ENCODE data around the gene EXOG.

EXOG gene

DNA sequence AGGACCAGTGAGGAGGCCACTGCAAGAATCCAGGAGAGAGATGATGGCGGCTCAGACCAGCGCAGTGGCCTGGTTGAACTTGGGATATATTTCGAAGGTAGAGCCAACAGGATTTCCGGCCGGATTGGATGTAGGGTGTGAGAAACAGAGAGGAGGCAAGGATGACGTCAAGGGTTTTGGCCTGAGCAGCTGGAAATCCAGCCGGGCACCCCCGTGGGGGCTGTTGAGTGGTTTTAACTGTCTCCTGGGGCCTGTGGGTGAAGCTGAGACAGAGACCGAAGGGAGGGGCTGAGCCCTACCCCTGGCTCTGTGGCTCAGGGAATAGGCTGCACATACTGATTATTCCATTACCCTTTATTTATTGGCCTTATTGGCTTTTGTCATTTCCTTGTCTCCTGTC is 45.7 kb downstream of the EXOG start:
- no peak for DNase-seq (ENCODE audit: low read depth, low spot score)
- no peak overlapping the region for H3K4me3 ChIP-seq (ENCODE audit: low read depth, low read length)
- in situ Hi-C loops (cut with HindIII; ENCODE audit: low sequenced_read_pairs) = no loop called here
- TF ChIP-seq, protein P1, sequence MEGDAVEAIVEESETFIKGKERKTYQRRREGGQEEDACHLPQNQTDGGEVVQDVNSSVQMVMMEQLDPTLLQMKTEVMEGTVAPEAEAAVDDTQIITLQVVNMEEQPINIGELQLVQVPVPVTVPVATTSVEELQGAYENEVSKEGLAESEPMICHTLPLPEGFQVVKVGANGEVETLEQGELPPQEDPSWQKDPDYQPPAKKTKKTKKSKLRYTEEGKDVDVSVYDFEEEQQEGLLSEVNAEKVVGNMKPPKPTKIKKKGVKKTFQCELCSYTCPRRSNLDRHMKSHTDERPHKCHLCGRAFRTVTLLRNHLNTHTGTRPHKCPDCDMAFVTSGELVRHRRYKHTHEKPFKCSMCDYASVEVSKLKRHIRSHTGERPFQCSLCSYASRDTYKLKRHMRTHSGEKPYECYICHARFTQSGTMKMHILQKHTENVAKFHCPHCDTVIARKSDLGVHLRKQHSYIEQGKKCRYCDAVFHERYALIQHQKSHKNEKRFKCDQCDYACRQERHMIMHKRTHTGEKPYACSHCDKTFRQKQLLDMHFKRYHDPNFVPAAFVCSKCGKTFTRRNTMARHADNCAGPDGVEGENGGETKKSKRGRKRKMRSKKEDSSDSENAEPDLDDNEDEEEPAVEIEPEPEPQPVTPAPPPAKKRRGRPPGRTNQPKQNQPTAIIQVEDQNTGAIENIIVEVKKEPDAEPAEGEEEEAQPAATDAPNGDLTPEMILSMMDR (IDR thresholded peaks at IDR 0.05; ENCODE audit: low read depth, low read length) = no peak

DNA sequence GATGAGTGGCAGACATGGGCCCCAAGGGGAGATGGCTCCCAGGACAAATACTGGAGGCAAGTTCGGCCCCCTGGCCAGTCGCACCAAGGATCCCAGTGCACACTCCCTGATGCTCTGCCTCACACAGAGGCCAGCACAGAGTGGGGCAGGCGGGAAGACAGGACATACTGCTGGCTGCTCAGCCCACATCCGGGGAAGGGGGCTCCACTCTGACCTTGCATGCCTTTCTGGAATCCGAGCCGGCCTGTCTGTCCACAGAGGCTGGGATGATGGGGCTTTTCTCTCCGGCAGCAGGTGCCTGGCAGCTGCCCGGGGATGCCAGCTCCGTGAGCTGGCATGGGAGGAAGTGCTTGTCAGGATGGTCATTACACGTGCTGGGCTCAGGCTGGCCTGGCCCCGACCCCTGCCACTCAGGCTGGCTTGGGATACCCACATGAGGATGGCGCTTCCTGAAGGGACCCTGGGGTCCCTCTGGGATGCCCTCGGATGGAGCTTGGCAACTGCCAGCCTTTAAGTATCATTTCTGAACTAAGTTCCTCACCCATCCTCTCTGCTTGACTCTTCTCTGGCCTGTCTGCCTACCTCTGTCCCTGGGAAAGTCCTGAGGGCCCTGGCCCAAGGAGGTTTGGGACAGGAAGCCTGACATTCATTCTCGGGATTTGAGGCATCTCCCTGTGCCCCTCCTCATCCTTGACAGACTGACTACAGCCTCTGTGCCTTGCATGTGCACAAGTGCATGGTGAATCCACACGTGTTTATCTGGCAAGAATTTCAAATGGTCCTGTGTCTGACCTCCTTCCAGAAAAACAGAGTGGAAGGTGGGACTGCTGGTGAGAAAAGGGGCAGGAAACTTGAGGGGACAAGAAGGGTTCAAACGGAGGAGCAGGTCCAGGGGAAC is 46.5 kb downstream of the EXOG start:
- H3K4me3 ChIP-seq (ENCODE audit: low read depth, low read length) = no peak overlapping the region
- in situ Hi-C loops (cut with HindIII; ENCODE audit: low sequenced_read_pairs) = no loop called here
- DNase-seq (ENCODE audit: low read depth, low spot score) = no peak
- TF ChIP-seq, protein P1 (IDR thresholded peaks at IDR 0.05; ENCODE audit: low read depth, low read length) = no peak

DNA sequence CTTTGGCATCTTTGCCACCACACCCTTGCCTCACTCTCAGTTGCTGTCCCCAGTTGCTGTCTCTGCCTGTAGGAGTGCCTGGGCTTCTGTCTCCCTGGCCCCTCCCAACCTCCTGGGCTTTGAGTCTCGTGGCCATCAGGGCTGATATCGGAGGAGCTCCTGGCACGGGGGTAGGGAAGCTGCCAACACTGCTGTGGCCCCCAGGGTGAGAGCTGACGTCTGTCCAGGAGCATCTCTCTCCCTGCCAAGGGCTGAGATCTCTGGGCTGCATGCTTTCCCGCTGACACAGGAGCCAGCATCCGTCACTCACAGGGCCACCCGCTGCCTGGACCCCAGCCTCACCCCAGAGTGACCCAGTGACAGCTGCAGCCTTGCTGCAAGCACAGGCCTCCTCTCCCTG is 47.4 kb downstream of the EXOG start:
- TF ChIP-seq, protein P1 (IDR thresholded peaks at IDR 0.05; ENCODE audit: low read depth, low read length) = no peak
- no peak for DNase-seq (ENCODE audit: low read depth, low spot score)
- in situ Hi-C loops (cut with HindIII; ENCODE audit: low sequenced_read_pairs) = no loop called here
- H3K4me3 ChIP-seq (ENCODE audit: low read depth, low read length) = no peak overlapping the region

DNA sequence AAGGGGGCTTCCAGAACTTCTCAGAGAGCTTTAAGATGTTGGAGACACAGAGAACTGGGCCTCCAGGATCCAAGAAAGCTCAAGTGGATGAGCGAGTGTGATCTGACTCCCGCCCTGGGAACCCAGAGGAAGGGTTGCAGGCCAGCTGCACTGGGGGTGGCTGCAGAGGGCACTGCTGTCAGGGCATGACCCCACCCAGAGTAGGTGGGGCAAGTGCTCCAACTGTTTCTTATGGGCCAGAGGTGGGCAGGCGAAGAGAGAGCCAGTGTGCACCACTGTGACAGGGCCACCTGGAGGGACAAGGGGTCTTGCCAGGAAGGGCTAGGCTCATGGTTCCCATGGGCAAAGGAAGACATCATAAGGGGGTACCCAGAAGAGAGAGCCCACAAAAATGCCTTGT is 48.8 kb downstream of the EXOG start:
- TF ChIP-seq, protein P1 (IDR thresholded peaks at IDR 0.05; ENCODE audit: low read depth, low read length) = no peak
- DNase-seq (ENCODE audit: low read depth, low spot score) = no peak
- in situ Hi-C loops (cut with HindIII; ENCODE audit: low sequenced_read_pairs) = no loop called here

DNA sequence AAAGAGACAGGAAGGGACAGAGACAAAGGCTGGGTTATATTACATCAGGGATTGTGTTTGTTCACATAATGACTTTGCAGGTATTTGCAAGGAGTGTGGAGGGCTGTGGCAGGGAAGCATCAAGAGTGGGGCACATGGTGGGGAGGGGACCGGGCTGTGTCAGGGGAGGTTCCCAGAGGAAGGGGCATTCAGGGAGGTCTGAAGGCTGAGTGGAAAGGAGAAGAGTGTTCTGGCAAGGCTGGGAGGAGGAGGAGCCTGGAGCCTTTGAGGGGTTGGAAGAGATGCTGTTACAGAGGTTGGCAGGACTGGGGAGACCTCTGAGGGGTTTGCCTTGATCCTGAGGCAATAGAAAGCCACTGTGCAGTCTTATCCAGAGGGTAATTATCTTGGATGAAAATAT is 49.4 kb downstream of the EXOG start:
- TF ChIP-seq, protein P1 (IDR thresholded peaks at IDR 0.05; ENCODE audit: low read depth, low read length) = no peak

More for the DNA sequence above, 48.8 kb downstream of the EXOG start:
- no peak overlapping the region for H3K4me3 ChIP-seq (ENCODE audit: low read depth, low read length)

DNA sequence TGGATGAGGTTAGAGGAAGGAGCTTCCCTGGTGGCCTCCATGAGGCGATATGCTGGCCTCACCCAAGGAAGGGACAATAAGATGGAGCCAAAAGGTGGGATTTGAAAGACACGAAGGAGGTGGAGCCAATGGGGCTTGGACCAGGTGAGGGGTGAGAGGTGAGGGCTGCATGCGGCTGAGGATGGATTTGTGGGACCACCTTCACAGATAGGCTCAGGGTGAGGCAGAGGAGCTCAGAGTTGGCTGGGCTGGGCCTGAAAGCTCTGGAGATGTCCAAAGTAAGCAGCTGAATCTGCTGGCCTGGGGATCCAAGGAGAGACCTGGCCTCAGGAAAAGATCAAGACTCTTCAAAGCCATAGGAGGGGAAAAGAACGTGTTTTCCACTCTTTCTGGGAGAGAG is 49.8 kb downstream of the EXOG start:
- TF ChIP-seq, protein P1 (IDR thresholded peaks at IDR 0.05; ENCODE audit: low read depth, low read length) = no peak
- DNase-seq (ENCODE audit: low read depth, low spot score) = no peak
- in situ Hi-C loops (cut with HindIII; ENCODE audit: low sequenced_read_pairs) = no loop called here
- H3K4me3 ChIP-seq (ENCODE audit: low read depth, low read length) = no peak overlapping the region

More for the DNA sequence above, 49.4 kb downstream of the EXOG start:
- DNase-seq (ENCODE audit: low read depth, low spot score) = no peak
- no peak overlapping the region for H3K4me3 ChIP-seq (ENCODE audit: low read depth, low read length)
- in situ Hi-C loops (cut with HindIII; ENCODE audit: low sequenced_read_pairs) = no loop called here
